ENCODE measurements around the gene RUNX1. TPM values are rescaled to one million over a fixed set of nuclear protein-coding genes. Genes with fewer than 3 reads are reported as not detected.

RUNX1 gene
- total RNA-seq, 1 experiment from 2014 or later, result 13.8 TPM

- no peak for DNase-seq (ENCODE audit: low read depth)
These were observed 32.4 kb downstream of the RUNX1 start for GRCh38 chr21:35016517-35017188.

GRCh38 chr21:35016071-35016470 is 33.0 kb downstream of the RUNX1 start:
- DNase-seq (ENCODE audit: low read depth), result no peak

- no peak for DNase-seq (ENCODE audit: low read depth)
These were observed 33.6 kb downstream of the RUNX1 start for GRCh38 chr21:35015435-35016024.

- DNase-seq (ENCODE audit: low read depth), result peak; percentile 47
These were observed 34.6 kb downstream of the RUNX1 start for GRCh38 chr21:35014302-35015041.

- DNase-seq (ENCODE audit: low read depth), result peak; percentile 62
These were observed 37.4 kb downstream of the RUNX1 start for GRCh38 chr21:35011681-35012080.

GRCh38 chr21:35010447-35010846 is 38.7 kb downstream of the RUNX1 start:
- no peak for DNase-seq (ENCODE audit: low read depth)

GRCh38 chr21:35007348-35007747 is 41.8 kb downstream of the RUNX1 start:
- DNase-seq (ENCODE audit: low read depth), result no peak

- DNase-seq (ENCODE audit: low read depth), result no peak
These were observed 42.3 kb downstream of the RUNX1 start for GRCh38 chr21:35006771-35007170.

- DNase-seq (ENCODE audit: low read depth), result no peak
These were observed 42.9 kb downstream of the RUNX1 start for GRCh38 chr21:35006248-35006647.

- DNase-seq (ENCODE audit: low read depth), result no peak
These were observed 43.4 kb downstream of the RUNX1 start for GRCh38 chr21:35005560-35006224.

GRCh38 chr21:35005077-35005476 is 44.0 kb downstream of the RUNX1 start:
- peak; percentile 59 for DNase-seq (ENCODE audit: low read depth)

GRCh38 chr21:35004314-35004713 is 44.8 kb downstream of the RUNX1 start:
- no peak for DNase-seq (ENCODE audit: low read depth)

GRCh38 chr21:35002879-35003722 is 46.0 kb downstream of the RUNX1 start:
- peak; percentile 74 for DNase-seq (ENCODE audit: low read depth)

- DNase-seq (ENCODE audit: low read depth), result no peak
These were observed 49.6 kb downstream of the RUNX1 start for GRCh38 chr21:34999397-34999941.

GRCh38 chr21:34998176-34998575 is 50.9 kb downstream of the RUNX1 start:
- DNase-seq (ENCODE audit: low read depth), result no peak

GRCh38 chr21:34997294-34997693 is 51.8 kb downstream of the RUNX1 start:
- no peak for DNase-seq (ENCODE audit: low read depth)

GRCh38 chr21:34996304-34997101 is 52.6 kb downstream of the RUNX1 start:
- DNase-seq (ENCODE audit: low read depth), result no peak

- no peak for DNase-seq (ENCODE audit: low read depth)
These were observed 53.2 kb downstream of the RUNX1 start for GRCh38 chr21:34995979-34996303.

- DNase-seq (ENCODE audit: low read depth), result peak; percentile 29
These were observed 54.1 kb downstream of the RUNX1 start for GRCh38 chr21:34994766-34995631.

All from M059J (cell line).